Prostate gland (tissue), 2 donors: Measurements from ENCODE around the gene BNIP3.

Source experiments
- POLR2A ChIP-seq: fragments of 450-650 bp; IDR thresholded peaks from one replicate; pipeline ENCODE4 v1.6.1; 2016; ENCODE audit warnings: antibody characterized with exemption, mild to moderate bottlenecking
- POLR2AphosphoS5 ChIP-seq: sonication (generic); formaldehyde crosslinking; IDR thresholded peaks from one replicate; pipeline ENCODE4 v1.6.1; 2017; ENCODE audit warnings: antibody characterized with exemption
- TF ChIP-seq, protein P1 (sequence below), 4 experiments: fragments of 200-600 bp in 2 of 4; fragments of 450-650 bp in 2 of 4; sonication (generic) in 2 of 4; IDR thresholded peaks; 1 replicate in 3 of 4; 2 replicates in 1 of 4; pipeline ENCODE4 v1.5.1; 2016 to 2019; ENCODE audit warnings: antibody characterized with exemption in 4 of 4, mild to moderate bottlenecking in 2 of 4, moderate library complexity in 2 of 4

GRCh38 chr10:132016514-132016913 is 34.8 kb upstream of the BNIP3 start:
- TF ChIP-seq POLR2A (no peak), POLR2AphosphoS5 (no peak)
- TF ChIP-seq, protein P1, sequence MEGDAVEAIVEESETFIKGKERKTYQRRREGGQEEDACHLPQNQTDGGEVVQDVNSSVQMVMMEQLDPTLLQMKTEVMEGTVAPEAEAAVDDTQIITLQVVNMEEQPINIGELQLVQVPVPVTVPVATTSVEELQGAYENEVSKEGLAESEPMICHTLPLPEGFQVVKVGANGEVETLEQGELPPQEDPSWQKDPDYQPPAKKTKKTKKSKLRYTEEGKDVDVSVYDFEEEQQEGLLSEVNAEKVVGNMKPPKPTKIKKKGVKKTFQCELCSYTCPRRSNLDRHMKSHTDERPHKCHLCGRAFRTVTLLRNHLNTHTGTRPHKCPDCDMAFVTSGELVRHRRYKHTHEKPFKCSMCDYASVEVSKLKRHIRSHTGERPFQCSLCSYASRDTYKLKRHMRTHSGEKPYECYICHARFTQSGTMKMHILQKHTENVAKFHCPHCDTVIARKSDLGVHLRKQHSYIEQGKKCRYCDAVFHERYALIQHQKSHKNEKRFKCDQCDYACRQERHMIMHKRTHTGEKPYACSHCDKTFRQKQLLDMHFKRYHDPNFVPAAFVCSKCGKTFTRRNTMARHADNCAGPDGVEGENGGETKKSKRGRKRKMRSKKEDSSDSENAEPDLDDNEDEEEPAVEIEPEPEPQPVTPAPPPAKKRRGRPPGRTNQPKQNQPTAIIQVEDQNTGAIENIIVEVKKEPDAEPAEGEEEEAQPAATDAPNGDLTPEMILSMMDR (IDR thresholded peaks at IDR 0.05): no peak
